ENCODE results near the gene DNAH2.

DNA sequence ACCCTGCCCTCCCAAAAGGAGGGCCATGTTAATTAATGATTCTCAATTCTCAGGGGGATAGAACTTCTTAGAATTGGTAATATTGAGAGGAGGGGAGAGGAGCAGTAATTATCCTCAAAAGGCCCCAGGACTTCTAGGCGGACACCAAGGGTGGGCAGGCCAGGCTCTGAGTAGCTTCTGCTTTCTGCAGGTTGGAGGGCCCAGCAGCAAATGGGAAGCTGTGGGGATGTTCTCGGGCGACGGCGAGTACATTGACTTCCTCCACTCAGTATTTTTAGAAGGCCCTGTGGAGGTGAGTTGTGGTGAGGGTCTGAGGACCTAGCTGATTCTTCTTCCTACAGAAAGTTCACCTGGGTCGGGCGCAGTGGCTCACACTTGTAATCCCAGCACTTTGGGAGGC lies 57.5 kb downstream of the DNAH2 start:
- TF ChIP-seq POLR2AphosphoS5 (IDR thresholded peaks at IDR 0.05; ENCODE audit: borderline replicate concordance, low read depth, low read length) = no peak
- no peak for TF ChIP-seq EZH2 (IDR thresholded peaks at IDR 0.05)
- no peak for TF ChIP-seq FOXP2 (optimal IDR thresholded peaks at IDR 0.05; ENCODE audit: control extremely low read depth, extremely low read length, insufficient read depth)

Measured in SK-N-MC (cell line).